ENCODE data around the gene FKBP4. TPM values are rescaled to one million over a fixed set of nuclear protein-coding genes. Genes with fewer than 3 reads are reported as not detected.

The FKBP4 gene
- total and polyA plus RNA-seq, 2 donors: 23.8 to 50.5 TPM

DNA sequence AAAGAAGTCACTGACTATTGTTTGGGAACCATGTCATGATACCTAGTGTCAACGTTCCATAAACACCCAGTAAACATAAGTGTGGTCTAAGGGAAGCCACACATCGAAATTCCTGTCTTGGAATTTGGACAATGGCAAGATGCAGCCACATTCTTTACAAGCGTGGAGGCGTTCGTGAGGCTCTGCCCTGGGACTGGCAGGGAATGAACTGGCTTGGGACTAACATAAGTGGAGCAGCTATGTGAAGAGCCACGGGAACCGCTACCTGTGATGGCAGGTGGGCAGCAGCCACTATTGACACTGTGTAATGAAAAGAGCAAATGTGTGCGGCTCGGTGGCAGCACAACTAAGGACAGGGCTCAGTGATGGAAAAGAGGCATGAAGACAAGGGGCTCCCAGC, 50.0 kb downstream of the FKBP4 start:
- peaks cover 11 to 35% of the 10 kb centered on the region in 2 donors for H3K36me3 ChIP-seq (ENCODE audit: control insufficient read depth in 2 of 2, insufficient read depth in 2 of 2, low read length in 1 of 2)
- no peak overlapping the region for H3K4me3 ChIP-seq (ENCODE audit: low read length in 2 of 2)
- H3K27ac ChIP-seq (ENCODE audit: low read depth in 1 of 2, low read length in 1 of 2): no peak overlapping the region
- DNase-seq (ENCODE audit: low read depth in 6 of 9, low spot score in 9 of 9): no peak
- WGBS: 95% methylated on average over 9 of the region's 9 CpGs
- H3K9me3 ChIP-seq (ENCODE audit: control insufficient read depth in 2 of 2, insufficient read depth in 1 of 2, low read length in 1 of 2): no peaks in the 10 kb centered on the region
- H3K27me3 ChIP-seq (ENCODE audit: control insufficient read depth in 2 of 2, insufficient read depth in 1 of 2, low read length in 1 of 2): no peaks in the 10 kb centered on the region
- H3K4me1 ChIP-seq (ENCODE audit: control insufficient read depth in 2 of 2, insufficient read depth in 2 of 2, low read length in 2 of 2): peaks cover 0 to 9% of the 10 kb centered on the region in 2 donors

DNA sequence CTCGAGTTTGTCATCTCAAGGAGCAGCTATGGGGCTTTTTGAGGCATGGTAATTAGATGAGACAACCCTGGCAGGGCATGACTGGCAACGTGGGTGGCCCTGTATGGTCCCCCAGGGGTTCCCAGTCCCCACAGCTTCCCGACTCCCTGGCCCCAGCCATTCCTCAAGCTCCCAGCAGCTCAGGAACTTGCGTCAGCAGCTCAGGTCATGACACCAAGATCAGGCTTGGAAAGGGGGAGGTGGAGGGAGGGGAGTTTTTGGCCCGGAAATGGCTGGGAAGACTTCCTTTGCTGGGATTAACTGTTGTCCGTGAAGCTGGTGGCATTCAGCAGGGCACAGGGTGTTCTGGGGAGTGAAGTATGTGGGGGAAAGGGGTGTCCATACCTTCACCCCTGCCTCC, 50.5 kb downstream of the FKBP4 start:
- no peaks in the 10 kb centered on the region for H3K27me3 ChIP-seq (ENCODE audit: control insufficient read depth in 2 of 2, insufficient read depth in 1 of 2, low read length in 1 of 2)
- H3K4me3 ChIP-seq (ENCODE audit: low read length in 2 of 2): no peak overlapping the region
- H3K27ac ChIP-seq (ENCODE audit: low read depth in 1 of 2, low read length in 1 of 2): no peak overlapping the region
- DNase-seq (ENCODE audit: low read depth in 6 of 9, low spot score in 9 of 9): no peak
- 87% methylated on average over 6 of the region's 6 CpGs for WGBS
- no peaks in the 10 kb centered on the region for H3K9me3 ChIP-seq (ENCODE audit: control insufficient read depth in 2 of 2, insufficient read depth in 1 of 2, low read length in 1 of 2)
- H3K36me3 ChIP-seq (ENCODE audit: control insufficient read depth in 2 of 2, insufficient read depth in 2 of 2, low read length in 1 of 2): peaks cover 11 to 34% of the 10 kb centered on the region in 2 donors
- peaks cover 0 to 9% of the 10 kb centered on the region in 2 donors for H3K4me1 ChIP-seq (ENCODE audit: control insufficient read depth in 2 of 2, insufficient read depth in 2 of 2, low read length in 2 of 2)

DNA sequence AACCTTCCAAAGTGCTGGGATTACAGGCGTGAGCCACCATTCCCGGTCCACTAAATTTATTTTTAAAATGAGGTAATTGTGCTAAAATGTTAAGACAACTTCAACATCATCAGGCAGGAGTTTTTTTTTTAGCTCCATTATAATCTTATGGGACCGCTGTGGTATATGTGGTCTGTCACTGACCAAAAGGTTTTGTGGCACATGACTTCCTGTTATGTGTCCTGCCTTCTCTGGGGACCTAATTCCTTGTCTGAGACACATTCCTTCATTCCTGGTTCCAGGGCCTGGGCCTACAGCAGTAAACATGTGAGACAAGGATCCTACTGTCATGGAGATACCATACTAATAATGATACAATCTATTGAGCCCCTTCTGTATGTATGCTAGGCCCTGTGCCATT, 57.2 kb downstream of the FKBP4 start:
- WGBS: 98% methylated on average over 3 of the region's 3 CpGs
- Histone ChIP-seq H3K9me3 (ENCODE audit: control insufficient read depth in 2 of 2, insufficient read depth in 1 of 2, low read length in 1 of 2) (no peaks in the 10 kb centered on the region), H3K27ac (ENCODE audit: low read depth in 1 of 2, low read length in 1 of 2) (no peak overlapping the region), H3K27me3 (ENCODE audit: control insufficient read depth in 2 of 2, insufficient read depth in 1 of 2, low read length in 1 of 2) (no peaks in the 10 kb centered on the region), H3K4me1 (ENCODE audit: control insufficient read depth in 2 of 2, insufficient read depth in 2 of 2, low read length in 2 of 2) (no peaks in the 10 kb centered on the region), H3K4me3 (ENCODE audit: low read length in 2 of 2) (no peak overlapping the region), H3K36me3 (ENCODE audit: control insufficient read depth in 2 of 2, insufficient read depth in 2 of 2, low read length in 1 of 2) (peaks cover 7 to 16% of the 10 kb centered on the region in 2 donors)
- DNase-seq (ENCODE audit: low read depth in 6 of 9, low spot score in 9 of 9): no peak

DNA sequence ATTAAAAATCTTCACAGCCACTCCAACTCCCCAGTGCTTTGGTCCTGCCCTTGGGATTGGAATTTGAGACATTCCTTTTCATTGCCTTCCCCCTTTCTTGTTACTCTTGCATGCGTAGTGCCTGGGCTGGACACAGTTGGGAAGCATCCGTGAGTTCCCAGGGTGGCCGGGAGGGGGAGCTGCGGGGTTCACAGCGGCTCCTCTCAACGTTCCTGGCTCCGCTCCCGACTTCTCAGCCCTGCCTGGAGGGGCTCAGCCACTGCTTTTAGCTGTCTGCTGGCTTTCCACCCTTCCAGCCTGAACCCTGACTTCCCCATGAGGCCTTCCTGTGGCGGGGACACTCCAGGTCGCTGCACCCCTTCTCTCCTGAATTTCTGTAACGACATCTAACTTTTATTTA, 58.9 kb downstream of the FKBP4 start:
- Histone ChIP-seq H3K4me3 (ENCODE audit: low read length in 2 of 2) (no peak overlapping the region), H3K27ac (ENCODE audit: low read depth in 1 of 2, low read length in 1 of 2) (no peak overlapping the region), H3K36me3 (ENCODE audit: control insufficient read depth in 2 of 2, insufficient read depth in 2 of 2, low read length in 1 of 2) (peaks cover 20 to 23% of the 10 kb centered on the region in 2 donors), H3K27me3 (ENCODE audit: control insufficient read depth in 2 of 2, insufficient read depth in 1 of 2, low read length in 1 of 2) (no peaks in the 10 kb centered on the region), H3K4me1 (ENCODE audit: control insufficient read depth in 2 of 2, insufficient read depth in 2 of 2, low read length in 2 of 2) (no peaks in the 10 kb centered on the region), H3K9me3 (ENCODE audit: control insufficient read depth in 2 of 2, insufficient read depth in 1 of 2, low read length in 1 of 2) (no peaks in the 10 kb centered on the region)
- DNase-seq (ENCODE audit: low read depth in 6 of 9, low spot score in 9 of 9): peak in 5 of 9 donors; percentile 13 to 52 (median 31)
- WGBS: 47% methylated on average over 11 of the region's 11 CpGs

Other genes starting within 250 kb of the FKBP4 start
- 23.8 TPM for gene ITFG2, start 17.7 kb downstream of the FKBP4 start, total RNA-seq
- gene ITFG2, start 17.7 kb downstream of the FKBP4 start, polyA plus RNA-seq: 40.6 TPM
- 2.3 TPM for gene NRIP2, start 40.1 kb downstream of the FKBP4 start, total RNA-seq
- gene NRIP2, start 40.1 kb downstream of the FKBP4 start, polyA plus RNA-seq: 1.1 TPM
- gene TEX52, start 62.1 kb downstream of the FKBP4 start, total RNA-seq: 0.09 TPM
- not detected for gene TEX52, start 62.1 kb downstream of the FKBP4 start, polyA plus RNA-seq
- 12.3 TPM for gene FOXM1, start 82.2 kb downstream of the FKBP4 start, total RNA-seq
- 3.5 TPM for gene FOXM1, start 82.2 kb downstream of the FKBP4 start, polyA plus RNA-seq
- 34.6 TPM for gene RHNO1, start 82.3 kb downstream of the FKBP4 start, total RNA-seq
- gene RHNO1, start 82.3 kb downstream of the FKBP4 start, polyA plus RNA-seq: 33.4 TPM
- 10.3 TPM for gene TULP3, start 95.9 kb downstream of the FKBP4 start, total RNA-seq
- gene TULP3, start 95.9 kb downstream of the FKBP4 start, polyA plus RNA-seq: 10.5 TPM
- gene TEAD4, start 164.4 kb downstream of the FKBP4 start, total RNA-seq: 1.6 TPM
- gene TEAD4, start 164.4 kb downstream of the FKBP4 start, polyA plus RNA-seq: 15.1 TPM